ENCODE data around the gene NOC2L. TPM values are rescaled to one million over a fixed set of nuclear protein-coding genes. Genes with fewer than 3 reads are reported as not detected.

Gene NOC2L
- total RNA-seq, 2 donors from 2014 or later = 72.7 to 90.0 TPM

DNA sequence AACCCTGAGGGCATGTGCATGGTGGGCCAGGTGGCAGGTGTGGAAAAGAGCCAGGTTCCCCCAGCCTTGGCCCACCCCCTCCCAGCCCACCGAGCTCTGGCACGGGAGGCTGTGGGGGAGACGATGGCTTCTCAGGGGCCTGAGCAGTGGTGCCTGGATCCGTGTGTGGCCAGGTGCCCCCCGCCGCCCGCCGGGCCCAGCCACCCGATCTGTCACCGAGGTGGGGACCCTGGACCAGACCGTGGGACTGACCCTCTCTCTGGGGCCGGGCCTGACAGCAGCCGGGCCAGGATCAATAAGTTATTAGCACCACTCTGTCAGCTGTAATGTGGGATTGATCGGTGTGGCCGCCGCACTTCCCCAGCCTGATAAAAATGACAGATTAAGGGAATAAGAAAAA lies 21.5 kb downstream of the NOC2L start:
- H3K9me3 Mint-ChIP-seq = no peaks in the 10 kb centered on the region
- DNase-seq = no peak
- H3K4me3 Mint-ChIP-seq = no peak overlapping the region
- no peak for ATAC-seq (replicated peaks in 1 of 2)
- peaks cover 36% of the 10 kb centered on the region for H3K27me3 Mint-ChIP-seq (ENCODE audit: low read depth)
- no peaks in the 10 kb centered on the region for H3K36me3 Mint-ChIP-seq (ENCODE audit: insufficient read depth in 2 of 2)
- peaks cover 11% of the 10 kb centered on the region for H3K4me1 Mint-ChIP-seq (ENCODE audit: low read depth)
- no peak overlapping the region for H3K27ac Mint-ChIP-seq

DNA sequence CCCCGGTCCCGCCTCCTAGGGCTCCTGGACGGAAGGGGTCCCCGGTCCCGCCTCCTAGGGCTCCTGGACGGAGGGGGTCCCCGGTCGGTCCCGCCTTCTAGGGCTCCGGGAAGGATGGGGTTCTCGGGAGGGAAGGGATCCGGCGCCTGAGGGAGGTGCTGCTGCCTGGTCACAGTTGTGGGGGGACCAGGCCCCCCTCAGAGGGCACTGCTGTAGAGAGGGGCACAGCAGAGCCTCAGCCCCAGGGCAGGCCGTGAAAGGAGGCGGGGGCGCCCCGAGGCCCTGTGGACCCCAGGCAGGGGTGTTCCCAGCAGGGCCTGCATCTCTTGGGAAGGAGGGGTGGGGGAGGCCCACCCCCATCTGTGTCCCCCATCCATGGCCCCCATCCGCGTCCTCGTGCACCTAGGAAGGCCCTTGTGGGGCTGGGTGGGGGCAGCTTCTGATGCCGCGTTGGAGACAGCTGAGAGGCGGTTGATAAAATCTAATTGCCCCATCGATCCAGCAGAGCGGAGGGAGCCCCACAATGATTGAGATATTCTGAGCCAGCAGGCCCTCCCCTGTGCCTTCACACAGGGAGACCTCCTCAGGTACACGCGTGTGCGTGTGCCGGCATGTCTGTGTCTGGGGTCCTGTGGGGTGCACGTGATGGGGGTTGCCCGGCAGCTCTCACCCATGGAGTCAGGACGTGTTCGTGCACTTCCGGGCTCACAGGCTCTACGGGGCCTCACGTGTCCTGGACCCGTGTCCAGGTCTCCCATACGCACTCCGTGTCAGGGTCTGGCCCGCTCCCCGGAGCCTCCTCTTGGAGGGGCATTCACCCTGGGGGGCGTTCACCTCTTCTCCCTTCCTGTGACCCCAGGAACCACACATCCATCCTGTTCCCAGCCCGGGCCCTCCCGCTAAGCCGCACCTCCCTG lies 22.4 kb downstream of the NOC2L start:
- H3K4me1 Mint-ChIP-seq (ENCODE audit: low read depth) = peaks cover 11% of the 10 kb centered on the region
- no peaks in the 10 kb centered on the region for H3K9me3 Mint-ChIP-seq
- H3K4me3 Mint-ChIP-seq = no peak overlapping the region
- peaks cover 36% of the 10 kb centered on the region for H3K27me3 Mint-ChIP-seq (ENCODE audit: low read depth)
- H3K27ac Mint-ChIP-seq = no peak overlapping the region
- no peaks in the 10 kb centered on the region for H3K36me3 Mint-ChIP-seq (ENCODE audit: insufficient read depth in 2 of 2)
- DNase-seq (no peak), ATAC-seq (replicated peaks in 1 of 2) (no peak)

DNA sequence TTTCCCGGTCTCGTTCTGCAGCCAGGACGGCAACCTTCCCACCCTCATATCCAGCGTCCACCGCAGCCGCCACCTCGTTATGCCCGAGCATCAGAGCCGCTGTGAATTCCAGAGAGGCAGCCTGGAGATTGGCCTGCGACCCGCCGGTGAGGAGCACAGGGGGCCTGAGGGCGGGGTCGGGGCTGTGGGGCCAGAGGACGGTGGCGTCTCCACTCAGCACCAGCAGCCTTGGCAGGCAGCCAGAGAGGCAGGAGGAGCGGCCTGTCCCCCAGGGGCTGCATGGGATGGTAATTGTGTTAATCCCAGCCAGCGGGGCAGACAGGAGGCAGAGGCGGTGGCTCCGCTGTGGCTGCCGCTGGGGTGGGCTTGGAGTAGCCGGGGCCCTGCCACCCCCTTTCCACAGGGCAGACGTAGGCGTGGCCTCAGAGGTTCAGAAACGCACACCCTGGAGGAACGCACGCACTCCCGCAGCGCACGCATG lies 23.3 kb downstream of the NOC2L start:
- ATAC-seq (replicated peaks in 1 of 2) (no peak), DNase-seq (no peak)
- Mint-ChIP-seq H3K4me3 (no peak overlapping the region), H3K36me3 (ENCODE audit: insufficient read depth in 2 of 2) (no peaks in the 10 kb centered on the region), H3K9me3 (no peaks in the 10 kb centered on the region), H3K4me1 (ENCODE audit: low read depth) (peaks cover 5% of the 10 kb centered on the region), H3K27me3 (ENCODE audit: low read depth) (peaks cover 30% of the 10 kb centered on the region), H3K27ac (no peak overlapping the region)

DNA sequence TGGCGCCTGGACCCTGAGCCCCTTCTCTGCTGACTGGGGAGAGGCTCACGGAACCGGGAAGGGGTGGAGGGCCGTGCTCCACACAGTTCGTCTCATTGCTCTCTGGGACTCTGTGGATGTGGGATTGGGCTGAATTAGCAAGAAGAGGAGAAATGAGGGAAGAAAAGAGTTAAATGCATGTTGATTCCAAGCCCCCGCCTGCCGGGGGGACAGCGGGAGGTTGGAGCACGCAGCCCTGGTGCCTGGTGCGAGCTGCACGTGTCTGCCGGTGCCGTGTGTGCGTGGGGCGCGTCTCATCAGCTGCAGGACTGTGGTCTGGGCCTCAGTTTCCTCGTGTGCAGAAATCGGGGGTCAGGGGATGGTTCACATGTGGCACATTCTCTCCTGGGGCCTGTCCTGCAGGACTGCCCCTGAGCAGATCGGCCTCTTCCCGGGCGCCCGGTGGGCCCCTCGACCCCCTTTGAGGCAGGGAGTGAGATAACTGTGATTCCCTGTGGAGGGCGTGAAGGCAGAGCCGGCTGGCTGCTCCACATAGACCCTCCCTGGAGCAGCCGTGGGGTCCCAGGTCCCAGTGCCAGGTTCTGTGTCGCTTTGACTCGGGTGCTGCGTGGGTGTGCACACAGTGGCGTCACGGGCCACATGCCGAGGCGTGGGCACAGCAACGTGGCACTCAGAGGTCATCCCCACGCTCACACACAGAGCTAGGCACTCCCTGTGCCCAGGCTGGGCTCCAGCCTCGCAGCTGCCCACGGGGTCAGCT lies 23.9 kb downstream of the NOC2L start:
- no peak overlapping the region for H3K27ac Mint-ChIP-seq
- H3K4me1 Mint-ChIP-seq (ENCODE audit: low read depth) = peaks cover 5% of the 10 kb centered on the region
- no peaks in the 10 kb centered on the region for H3K36me3 Mint-ChIP-seq (ENCODE audit: insufficient read depth in 2 of 2)
- ATAC-seq (replicated peaks in 1 of 2) (no peak), DNase-seq (no peak)
- H3K27me3 Mint-ChIP-seq (ENCODE audit: low read depth) = peaks cover 30% of the 10 kb centered on the region
- H3K9me3 Mint-ChIP-seq = no peaks in the 10 kb centered on the region
- H3K4me3 Mint-ChIP-seq = peak overlapping the region in 1 of 2 donors; percentile 8

DNA sequence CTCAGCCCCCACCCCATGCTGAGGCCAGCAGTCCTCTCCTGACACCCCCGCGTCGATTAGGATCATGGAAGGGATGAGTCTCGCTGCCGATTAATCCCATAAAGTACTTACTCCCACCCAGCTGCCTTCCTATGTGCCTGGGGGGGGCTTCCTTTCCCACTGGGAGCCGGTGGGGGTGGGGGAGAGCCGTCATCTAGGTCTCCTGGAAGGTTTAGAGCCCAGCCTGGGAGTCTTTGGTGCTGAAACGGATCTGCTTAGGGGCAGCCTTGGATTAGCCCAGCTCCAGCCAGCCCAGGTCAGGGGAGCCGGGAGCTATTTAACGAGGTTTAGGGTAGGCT lies 25.5 kb downstream of the NOC2L start:
- DNase-seq (no peak), ATAC-seq (replicated peaks in 1 of 2) (no peak)
- Mint-ChIP-seq H3K4me3 (no peak overlapping the region), H3K36me3 (ENCODE audit: insufficient read depth in 2 of 2) (no peaks in the 10 kb centered on the region), H3K9me3 (no peaks in the 10 kb centered on the region), H3K27ac (no peak overlapping the region), H3K27me3 (ENCODE audit: low read depth) (peaks cover 24% of the 10 kb centered on the region), H3K4me1 (ENCODE audit: low read depth) (peaks cover 5% of the 10 kb centered on the region)

DNA sequence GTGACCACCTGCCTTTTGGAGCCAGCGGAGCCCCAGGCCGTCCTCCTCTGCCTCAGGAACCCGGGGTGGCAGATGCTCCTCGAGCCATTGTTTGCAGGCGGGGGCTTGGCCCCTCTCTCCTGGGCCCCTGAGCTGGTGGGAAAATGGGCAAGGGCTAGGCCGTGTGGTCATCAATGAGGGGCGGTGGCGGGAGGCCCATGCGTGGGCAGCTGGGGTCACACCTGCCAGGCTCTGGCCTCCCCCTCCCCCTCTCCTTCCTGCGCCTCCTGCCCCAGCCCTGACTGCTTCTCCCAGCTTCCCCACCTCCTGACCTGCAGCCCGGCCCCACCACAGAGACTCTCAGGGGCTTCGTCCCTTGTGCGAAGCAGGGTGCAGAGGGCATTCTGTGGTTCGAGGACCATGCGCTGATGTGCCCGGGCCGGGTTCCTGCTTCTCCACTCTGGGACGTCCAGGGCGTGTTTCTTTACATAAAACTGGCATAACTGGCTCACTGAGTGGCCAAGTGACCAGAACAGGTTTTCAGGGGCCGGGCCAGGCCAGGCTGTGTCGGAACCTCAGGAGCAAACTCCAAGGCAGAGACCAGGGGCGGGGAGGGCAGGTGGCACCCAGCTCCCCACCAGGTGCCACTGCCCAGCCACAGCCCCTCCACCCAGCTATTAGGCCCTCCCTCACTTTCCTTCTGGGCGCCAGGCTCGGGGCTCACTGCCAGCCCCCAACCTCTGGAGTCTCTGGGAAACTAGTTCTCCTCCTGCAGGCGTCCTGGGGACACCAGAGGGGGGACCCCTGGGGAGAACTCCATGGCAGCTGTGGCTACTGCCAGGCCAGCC lies 26.1 kb downstream of the NOC2L start:
- Mint-ChIP-seq H3K9me3 (no peaks in the 10 kb centered on the region), H3K27ac (no peak overlapping the region), H3K4me1 (ENCODE audit: low read depth) (peaks cover 5% of the 10 kb centered on the region), H3K4me3 (no peak overlapping the region), H3K27me3 (ENCODE audit: low read depth) (peaks cover 21% of the 10 kb centered on the region), H3K36me3 (ENCODE audit: insufficient read depth in 2 of 2) (no peaks in the 10 kb centered on the region)
- ATAC-seq (replicated peaks in 1 of 2) = no peak
- no peak for DNase-seq

DNA sequence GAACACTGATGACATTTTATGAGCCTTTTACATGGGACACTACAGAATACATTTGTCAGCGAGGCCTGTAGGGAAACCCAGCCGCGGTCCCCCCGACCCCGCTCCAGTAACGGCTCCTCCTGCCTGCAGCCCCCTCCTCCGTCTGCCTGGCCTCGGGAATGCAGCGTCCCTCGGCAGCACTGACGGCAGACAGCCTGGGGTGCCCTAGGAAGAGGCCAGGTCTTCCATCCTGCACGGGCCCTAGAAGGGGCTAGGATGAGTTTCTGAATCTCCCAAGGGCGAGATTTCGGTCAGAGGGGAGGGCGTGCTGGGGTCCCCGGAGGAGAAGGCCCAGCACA lies 26.9 kb downstream of the NOC2L start:
- H3K9me3 Mint-ChIP-seq = no peaks in the 10 kb centered on the region
- no peak overlapping the region for H3K4me3 Mint-ChIP-seq
- DNase-seq = no peak
- peaks cover 5% of the 10 kb centered on the region for H3K4me1 Mint-ChIP-seq (ENCODE audit: low read depth)
- ATAC-seq (replicated peaks in 1 of 2) = no peak
- no peaks in the 10 kb centered on the region for H3K36me3 Mint-ChIP-seq (ENCODE audit: insufficient read depth in 2 of 2)
- H3K27ac Mint-ChIP-seq = no peak overlapping the region
- H3K27me3 Mint-ChIP-seq (ENCODE audit: low read depth) = peaks cover 18% of the 10 kb centered on the region

DNA sequence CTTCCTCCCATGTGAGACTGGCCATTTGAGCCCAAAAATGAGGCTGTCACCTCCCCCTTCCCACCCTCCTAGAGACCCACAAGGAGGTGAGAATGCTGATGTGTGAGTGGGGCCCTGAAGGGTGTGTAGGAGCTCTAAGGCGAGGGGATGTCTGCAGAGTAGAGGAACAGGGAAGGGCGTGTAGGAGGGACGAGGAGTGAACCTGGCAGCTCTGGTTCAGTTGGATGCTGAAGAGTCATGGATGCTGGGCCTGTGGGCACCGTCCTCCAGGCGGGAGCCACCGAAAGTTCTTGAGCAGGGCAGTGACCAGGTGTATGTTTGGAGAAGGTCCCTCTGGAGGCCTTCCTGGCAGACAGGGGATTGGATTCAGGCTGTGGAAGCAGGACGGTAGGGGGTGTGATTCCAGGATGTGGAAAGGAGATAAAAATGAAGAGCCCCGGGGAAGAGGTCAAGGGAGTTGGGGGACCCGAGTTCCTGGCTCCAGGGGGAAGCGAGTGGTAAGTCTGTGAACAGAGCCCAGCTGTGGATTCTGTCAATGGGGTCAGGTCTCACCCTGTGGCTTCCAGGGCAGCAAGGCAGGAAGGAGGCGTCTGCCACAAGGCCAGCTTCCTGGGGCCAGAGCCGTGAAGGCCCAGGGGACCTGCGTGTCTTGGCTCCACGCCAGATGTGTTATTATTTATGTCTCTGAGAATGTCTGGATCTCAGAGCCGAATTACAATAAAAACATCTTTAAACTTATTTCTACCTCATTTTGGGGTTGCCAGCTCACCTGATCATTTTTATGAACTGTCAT lies 27.5 kb downstream of the NOC2L start:
- DNase-seq (no peak), ATAC-seq (replicated peaks in 1 of 2) (no peak)
- H3K27me3 Mint-ChIP-seq (ENCODE audit: low read depth) = peaks cover 24% of the 10 kb centered on the region
- H3K4me1 Mint-ChIP-seq (ENCODE audit: low read depth) = peaks cover 5% of the 10 kb centered on the region
- H3K36me3 Mint-ChIP-seq (ENCODE audit: insufficient read depth in 2 of 2) = no peaks in the 10 kb centered on the region
- no peaks in the 10 kb centered on the region for H3K9me3 Mint-ChIP-seq
- no peak overlapping the region for H3K27ac Mint-ChIP-seq
- H3K4me3 Mint-ChIP-seq = no peak overlapping the region

DNA sequence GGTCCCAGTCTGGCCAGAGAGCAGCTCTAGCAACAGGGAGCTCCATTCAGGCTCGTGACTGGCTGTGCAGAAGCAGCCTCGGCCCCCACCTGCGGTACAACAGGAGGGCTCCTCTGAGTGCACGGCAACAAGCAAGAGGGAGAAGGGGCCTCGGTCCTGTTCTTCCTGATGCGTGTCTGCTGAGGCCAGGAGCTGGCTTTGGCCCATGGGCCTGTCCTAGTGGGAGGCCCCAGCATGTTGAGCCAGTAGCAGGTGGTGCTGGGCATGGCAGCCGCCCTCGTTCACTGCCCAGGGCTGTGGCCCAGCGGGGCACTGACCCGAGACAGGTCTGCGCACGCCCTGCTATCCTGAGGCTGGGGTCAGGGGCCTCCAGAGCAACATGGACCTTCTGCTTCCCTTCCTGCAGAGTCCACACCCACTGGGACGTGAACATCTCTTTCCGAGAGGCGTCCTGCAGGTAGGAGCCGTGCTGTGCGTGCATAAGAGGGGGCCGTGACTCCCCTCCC lies 28.4 kb downstream of the NOC2L start:
- Mint-ChIP-seq H3K27ac (no peak overlapping the region), H3K36me3 (ENCODE audit: insufficient read depth in 2 of 2) (no peaks in the 10 kb centered on the region), H3K4me1 (ENCODE audit: low read depth) (peaks cover 5% of the 10 kb centered on the region), H3K27me3 (ENCODE audit: low read depth) (peaks cover 33% of the 10 kb centered on the region), H3K9me3 (no peaks in the 10 kb centered on the region), H3K4me3 (no peak overlapping the region)
- no peak for DNase-seq
- ATAC-seq (replicated peaks in 1 of 2) = no peak

DNA sequence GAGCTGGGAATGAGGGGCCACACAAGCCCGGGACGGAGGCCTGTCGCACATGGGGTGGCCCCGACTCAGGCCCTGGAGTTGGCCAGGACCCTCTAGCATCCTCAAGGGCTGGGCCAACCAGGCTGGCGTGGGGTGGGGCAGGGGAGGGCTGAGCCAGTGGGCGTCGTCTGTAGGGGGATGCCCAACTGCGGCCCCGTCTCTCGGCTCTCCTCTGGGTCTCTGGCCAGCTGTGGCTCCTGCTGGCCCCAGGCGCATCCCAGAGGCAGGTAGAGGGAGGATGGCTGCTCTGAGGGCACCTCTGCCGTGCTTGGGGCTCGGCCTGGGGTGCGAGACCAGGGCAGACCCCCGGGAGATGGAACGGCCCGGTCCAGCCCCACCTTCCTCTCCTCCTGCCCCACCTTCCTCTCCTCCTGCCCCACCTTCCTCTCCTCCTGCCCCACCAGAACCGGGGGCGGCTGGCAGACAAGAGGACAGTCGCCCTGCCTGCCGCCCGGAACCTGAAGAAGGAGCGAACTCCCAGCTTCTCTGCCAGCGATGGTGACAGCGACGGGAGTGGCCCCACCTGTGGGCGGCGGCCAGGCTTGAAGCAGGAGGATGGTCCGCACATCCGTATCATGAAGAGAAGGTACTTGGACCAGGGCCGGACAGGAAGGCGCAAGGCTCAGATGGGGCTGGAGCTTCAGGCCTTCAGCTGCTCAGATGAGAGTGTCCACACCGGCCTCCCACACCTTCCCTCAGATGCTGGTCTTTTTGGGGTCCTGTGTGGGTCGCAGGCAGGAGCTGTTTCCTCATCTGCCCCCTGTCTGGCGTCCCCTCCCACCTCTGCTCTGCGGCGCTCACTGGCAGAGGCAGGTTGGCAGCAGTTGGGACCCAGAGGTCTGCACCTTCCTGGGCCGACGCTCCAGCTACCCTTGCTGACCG lies 29.1 kb downstream of the NOC2L start:
- ATAC-seq (replicated peaks in 1 of 2) = no peak
- no peak for DNase-seq
- Mint-ChIP-seq H3K36me3 (ENCODE audit: insufficient read depth in 2 of 2) (no peaks in the 10 kb centered on the region), H3K4me1 (ENCODE audit: low read depth) (peaks cover 3% of the 10 kb centered on the region), H3K27ac (no peak overlapping the region), H3K9me3 (no peaks in the 10 kb centered on the region), H3K27me3 (ENCODE audit: low read depth) (peaks cover 26% of the 10 kb centered on the region), H3K4me3 (no peak overlapping the region)

DNA sequence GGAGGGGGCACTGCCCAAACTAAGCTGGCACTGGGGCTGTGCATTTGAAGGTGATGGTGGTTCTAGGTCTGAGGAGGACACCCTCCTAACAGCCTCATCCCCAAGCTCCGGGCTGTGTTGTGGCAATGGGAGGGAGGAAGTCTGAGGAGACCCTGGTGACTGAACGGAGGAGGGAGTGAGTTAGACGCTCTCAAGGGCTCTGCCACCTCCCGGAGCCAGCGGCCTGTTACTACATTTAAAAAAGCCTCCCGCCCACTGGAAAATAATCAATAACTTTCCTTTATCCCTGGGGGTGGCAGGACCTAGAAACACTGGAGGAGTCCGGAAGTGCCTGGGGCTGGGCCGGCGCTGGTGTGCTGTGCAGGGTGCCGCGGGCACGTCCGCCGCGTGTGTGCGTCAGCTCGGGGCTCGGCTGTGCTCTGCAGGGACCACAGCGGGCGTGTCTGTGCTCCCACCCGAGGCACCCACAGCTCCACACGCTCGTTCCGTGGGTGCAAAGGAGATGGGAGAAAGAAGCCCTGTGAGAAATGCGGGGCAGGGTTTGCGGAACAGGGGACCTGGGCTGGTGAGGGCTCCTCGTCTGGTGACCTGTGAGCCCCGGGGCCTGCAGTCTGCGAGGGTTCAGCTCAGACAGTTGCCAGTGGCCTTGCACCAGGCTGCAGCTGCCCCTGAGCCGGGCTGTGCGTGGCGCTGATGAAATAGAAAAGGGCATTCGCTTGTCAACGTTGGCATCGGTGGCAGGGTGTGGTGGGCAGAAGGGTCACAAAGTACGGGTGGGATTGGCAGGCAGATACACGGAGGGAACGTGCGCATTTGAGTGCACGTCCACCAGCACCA lies 30.0 kb downstream of the NOC2L start:
- H3K9me3 Mint-ChIP-seq = no peaks in the 10 kb centered on the region
- no peak overlapping the region for H3K4me3 Mint-ChIP-seq
- ATAC-seq (replicated peaks in 1 of 2) (no peak), DNase-seq (no peak)
- no peaks in the 10 kb centered on the region for H3K36me3 Mint-ChIP-seq (ENCODE audit: insufficient read depth in 2 of 2)
- no peak overlapping the region for H3K27ac Mint-ChIP-seq
- peaks cover 22% of the 10 kb centered on the region for H3K27me3 Mint-ChIP-seq (ENCODE audit: low read depth)
- no peaks in the 10 kb centered on the region for H3K4me1 Mint-ChIP-seq (ENCODE audit: low read depth)
